VCaP (cell line): ENCODE data around the gene IDH3G.
A peak's percentile ranks its signal among the peaks of the same experiment; 100 is the strongest.
"Not testable (repeated sequence)": the region's sequence is repeated elsewhere in the genome, so short reads cannot be mapped to it uniquely, and the experiment has no call there.

Experiments
- H3K27ac ChIP-seq: fragments of 450-650 bp; 2 replicates; pipeline ENCODE4 v1.5.1; 2017
- TF ChIP-seq, protein P1 (sequence below): fragments of 450-650 bp; conservative IDR thresholded peaks from 2 replicates; pipeline ENCODE4 v1.5.1; 2017; ENCODE audit warnings: mild to moderate bottlenecking, moderate library complexity

The IDH3G gene

DNA sequence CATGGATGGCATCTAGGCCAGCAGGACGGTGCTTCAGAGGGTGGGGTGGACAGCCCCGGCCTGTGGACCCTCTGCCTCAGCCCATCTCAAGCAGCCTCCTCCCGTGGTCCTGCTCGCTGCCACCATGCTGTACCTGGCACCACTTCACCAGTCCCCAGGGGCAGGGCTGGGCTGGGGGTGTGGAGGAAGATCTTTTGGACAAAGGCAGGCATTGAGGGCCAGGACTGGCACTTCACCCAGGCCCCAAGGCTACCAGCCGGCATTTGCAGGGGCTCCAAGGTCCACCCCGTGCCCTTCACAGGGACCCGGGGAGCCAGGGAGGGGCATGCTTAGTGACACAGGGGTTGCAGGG, 29.4 kb downstream of the IDH3G start:
- TF ChIP-seq, protein P1, sequence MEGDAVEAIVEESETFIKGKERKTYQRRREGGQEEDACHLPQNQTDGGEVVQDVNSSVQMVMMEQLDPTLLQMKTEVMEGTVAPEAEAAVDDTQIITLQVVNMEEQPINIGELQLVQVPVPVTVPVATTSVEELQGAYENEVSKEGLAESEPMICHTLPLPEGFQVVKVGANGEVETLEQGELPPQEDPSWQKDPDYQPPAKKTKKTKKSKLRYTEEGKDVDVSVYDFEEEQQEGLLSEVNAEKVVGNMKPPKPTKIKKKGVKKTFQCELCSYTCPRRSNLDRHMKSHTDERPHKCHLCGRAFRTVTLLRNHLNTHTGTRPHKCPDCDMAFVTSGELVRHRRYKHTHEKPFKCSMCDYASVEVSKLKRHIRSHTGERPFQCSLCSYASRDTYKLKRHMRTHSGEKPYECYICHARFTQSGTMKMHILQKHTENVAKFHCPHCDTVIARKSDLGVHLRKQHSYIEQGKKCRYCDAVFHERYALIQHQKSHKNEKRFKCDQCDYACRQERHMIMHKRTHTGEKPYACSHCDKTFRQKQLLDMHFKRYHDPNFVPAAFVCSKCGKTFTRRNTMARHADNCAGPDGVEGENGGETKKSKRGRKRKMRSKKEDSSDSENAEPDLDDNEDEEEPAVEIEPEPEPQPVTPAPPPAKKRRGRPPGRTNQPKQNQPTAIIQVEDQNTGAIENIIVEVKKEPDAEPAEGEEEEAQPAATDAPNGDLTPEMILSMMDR: no peak
- H3K27ac ChIP-seq: peak overlapping the region; percentile 80

DNA sequence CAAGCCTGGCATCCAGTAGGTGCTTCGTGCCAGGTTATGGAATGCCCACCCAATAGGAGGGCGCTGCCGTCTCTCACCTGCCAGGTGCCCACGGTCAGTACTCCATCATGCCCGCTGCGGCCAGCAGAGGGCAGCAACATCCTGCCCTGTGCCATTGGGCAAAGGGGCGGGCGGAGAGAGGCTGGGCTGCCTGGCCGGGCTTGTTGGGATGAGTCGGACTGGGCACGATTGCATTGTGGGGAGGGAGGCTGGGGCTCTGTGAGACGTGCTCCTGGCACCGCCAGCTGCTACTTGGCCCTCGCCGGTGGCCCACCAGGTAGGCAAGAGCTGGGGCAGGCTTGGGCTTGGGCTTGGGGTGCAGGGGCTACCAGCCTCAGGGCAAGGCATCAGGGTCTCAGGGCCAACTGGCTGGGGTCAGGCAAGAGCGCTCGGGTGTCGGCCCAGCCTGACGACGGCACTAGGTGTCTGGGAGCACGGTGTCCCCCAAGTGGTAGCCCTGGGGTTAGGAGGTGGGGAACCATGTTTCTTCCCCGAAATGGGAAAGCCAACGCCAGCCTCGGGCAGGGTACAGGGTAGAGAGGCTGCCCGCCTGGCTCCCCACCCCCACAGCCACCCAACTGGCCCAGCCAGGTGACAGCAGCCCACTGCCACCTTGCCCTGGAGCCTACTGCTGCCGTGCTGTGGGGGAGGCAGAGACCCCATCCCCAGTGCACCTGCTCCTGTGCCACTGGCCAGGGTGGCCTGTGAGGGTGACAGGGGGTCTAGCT, 30.0 kb downstream of the IDH3G start, which contains the start of gene PLXNB3:
PLXNB3 (plus strand) TSS at position 261 of the 767 bp plus-strand sequence. CDS start 1,287 bp downstream, outside the sequence.
- TF ChIP-seq, protein P1: peak; percentile 92
- peak within 1 kb of the TSS; percentile 80 for H3K27ac ChIP-seq

DNA sequence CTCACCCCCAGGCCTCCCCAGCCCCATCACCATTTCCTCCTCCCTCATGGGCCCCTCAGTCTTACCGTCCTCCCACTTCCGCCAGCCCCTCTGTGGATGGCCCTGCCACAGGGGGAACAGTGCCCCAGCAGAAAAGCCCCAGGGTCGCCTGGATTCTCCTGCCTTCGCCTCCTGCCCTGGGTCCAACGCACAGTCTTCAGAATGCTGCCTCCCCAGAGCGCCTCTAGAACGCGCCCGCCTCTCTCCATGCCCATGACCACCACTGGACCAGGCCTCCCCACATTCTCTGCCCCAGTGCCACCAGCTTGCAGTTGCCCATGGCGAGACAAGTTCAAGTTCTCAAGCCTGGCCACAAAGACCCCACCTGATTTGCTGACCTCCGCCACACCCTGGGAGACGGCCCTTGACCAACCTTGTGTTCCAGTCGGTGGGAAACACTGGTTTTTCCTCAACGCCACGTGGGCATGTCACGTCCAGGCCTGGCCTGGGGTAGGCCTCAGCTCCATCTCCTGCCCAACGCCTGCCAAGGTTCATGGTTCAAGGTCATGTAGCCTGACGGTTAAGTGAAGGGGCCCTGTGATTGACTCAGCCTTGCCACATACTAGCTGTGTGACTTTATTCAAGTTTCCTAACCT, 30.8 kb downstream of the IDH3G start:
- TF ChIP-seq, protein P1: no peak
- H3K27ac ChIP-seq: no peak overlapping the region

DNA sequence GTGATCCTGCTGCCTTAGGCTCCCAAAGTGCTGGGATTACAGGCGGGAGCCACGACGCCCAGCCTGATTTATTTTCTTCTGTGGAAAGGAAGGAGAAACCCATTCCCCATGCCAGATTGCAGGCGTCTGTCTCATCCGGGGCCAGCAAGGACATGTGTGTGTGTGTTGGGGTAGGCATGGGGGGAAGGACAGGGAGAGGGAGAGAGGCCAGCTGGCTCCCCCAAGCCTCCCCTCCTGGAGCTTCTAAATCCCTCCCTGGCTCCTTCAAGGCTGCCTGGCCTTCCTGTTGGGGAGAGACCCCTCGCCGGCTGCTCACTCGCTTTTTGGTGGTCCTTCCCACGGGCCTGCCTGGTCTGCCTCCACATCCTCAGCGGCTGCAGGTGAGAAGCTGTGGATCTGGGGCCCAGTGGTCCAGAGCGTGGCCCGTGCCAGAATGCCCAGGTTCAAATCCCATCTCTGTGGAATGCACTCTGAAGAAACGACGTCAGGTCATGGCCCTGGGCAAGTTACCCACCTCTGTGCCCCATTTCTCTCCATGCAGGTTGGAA, 31.5 kb downstream of the IDH3G start:
- H3K27ac ChIP-seq: no peak overlapping the region
- TF ChIP-seq, protein P1: no peak

DNA sequence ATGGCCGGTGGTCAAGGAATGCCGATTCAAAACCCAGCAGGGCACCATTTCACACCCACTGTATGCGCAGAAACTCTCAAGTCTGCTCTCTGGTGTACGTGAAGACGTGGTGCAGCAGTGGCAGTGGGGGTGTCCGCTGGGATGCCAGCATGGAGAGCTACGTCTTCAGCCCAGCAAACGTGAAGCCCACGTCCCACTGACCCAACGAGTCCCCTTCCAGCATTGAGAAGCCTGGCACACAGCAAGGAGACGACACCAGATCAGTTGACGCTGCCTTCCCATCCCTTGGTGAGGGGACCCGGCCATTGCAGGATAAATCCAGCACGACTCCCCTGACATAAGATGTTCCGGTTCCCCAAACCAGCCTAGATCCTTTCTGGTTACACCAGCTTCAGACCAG, 32.3 kb downstream of the IDH3G start:
- no peak overlapping the region for H3K27ac ChIP-seq
- TF ChIP-seq, protein P1: no peak

DNA sequence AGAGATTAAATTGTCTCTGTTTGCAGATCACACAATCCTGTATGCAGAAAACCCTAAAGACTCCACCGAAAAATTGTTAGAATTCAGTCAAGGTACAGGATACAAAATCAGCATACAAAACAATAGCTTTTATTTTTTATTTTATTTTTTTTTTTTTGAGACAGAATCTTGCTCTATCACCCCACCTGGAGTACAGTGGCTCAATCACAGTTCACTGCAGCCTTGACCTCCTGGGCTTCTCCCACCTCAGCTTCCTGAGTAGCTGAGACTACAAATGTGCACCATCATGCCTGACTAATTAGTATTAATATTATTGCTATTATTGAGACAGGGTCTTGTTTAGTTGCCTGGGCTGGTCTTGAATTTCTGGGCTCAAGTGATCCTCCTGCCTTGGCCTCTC, 39.0 kb downstream of the IDH3G start:
- H3K27ac ChIP-seq: no peak overlapping the region
- TF ChIP-seq, protein P1: peak; percentile 14

DNA sequence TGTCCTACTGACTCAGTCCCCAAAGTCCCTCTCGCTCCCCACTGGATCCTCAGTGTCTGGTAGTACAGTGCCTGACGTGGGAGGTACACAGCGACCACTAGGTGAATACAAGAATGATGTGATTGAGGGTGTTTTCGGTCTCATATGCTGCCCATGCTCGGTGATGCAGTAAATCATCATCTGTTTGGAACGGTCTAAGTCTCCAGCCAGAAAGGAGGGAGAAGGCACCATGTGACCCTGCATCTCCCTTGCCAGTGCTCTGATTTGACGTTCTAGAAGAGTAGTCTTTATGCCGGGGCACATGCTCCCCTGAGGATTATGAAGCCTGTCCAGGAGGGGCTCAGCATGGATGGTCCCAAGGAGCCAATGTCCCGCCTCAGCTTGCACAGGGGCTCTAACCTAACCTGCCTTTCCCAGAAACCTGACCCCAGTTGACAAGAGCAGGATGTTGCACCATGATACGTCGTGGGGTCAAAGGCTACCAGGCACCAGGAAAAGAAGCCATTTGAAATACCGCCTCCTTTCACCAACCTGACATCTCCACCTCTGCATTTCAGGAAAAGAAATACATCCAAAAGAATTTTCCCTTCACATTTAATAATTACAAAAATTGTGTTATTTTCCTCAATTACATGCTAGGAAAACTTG, 43.9 kb downstream of the IDH3G start:
- H3K27ac ChIP-seq: no peak overlapping the region
- TF ChIP-seq, protein P1: no peak

DNA sequence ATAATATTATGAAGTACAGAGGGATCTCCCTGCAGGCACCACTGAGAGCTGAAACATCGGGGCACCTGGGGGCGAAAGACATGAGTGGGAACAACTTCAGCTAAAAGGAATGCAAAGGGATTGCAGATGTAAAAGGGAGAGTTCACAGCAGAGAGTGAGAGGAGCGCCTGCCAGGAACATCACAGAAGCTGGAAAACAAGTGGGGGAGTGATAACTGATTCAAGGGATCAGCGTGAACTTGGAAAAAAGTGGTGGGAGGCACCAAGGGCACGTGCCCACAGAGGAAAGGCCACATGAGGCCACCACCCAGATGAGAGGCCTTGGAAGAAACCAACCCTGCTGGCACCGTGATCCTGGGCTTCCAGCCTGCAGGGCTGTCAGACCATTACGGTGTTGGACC, 45.2 kb downstream of the IDH3G start:
- H3K27ac ChIP-seq: not testable (repeated sequence)

DNA sequence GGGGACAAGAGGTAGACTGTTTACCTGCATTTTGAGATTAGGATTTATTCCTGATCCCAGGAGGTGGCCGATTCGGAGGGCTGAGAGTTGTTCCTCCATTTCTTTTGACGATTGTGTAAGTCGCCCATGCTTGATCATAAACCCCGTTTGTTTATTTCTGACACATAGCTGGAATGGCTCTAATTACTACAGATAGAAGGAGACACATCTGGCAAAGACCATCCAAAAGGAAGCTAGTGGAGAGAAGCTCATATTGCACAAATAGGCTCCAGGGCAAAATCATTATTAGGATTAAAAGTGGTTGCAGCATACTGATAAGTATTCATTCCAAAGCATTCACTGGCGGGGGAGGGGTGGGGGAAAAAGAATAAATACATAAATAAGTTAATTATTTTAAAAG, 47.2 kb downstream of the IDH3G start:
- not testable (repeated sequence) for H3K27ac ChIP-seq
